ENCODE measurements around the gene SMO.

DNA sequence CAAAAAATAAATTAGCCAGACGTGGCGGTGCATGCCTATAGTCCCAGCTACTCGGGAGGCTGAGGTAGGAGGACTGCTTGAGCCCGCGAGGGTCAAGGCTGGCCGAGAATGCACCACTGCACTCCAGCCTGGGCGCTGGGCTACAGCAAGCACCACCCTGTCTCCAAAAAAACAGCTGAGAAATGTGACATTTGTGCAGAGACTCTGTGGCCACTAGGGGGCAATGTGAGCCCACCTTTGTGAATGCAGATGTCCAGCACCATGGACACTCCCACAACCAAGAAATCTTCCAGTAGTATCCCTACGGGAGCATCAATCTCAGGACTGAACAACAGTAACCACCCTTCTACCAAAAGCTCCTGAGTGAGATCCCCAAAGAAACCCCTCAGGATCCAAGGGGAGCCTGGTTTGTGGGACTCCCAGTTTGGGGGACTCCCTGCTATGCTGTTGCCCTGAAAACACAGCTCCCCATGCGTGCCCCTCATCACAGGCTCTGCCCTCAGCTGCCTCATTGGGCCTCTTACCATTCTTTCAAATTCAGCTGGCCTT is 30.2 kb downstream of the SMO start:
- TF ChIP-seq, protein P1, sequence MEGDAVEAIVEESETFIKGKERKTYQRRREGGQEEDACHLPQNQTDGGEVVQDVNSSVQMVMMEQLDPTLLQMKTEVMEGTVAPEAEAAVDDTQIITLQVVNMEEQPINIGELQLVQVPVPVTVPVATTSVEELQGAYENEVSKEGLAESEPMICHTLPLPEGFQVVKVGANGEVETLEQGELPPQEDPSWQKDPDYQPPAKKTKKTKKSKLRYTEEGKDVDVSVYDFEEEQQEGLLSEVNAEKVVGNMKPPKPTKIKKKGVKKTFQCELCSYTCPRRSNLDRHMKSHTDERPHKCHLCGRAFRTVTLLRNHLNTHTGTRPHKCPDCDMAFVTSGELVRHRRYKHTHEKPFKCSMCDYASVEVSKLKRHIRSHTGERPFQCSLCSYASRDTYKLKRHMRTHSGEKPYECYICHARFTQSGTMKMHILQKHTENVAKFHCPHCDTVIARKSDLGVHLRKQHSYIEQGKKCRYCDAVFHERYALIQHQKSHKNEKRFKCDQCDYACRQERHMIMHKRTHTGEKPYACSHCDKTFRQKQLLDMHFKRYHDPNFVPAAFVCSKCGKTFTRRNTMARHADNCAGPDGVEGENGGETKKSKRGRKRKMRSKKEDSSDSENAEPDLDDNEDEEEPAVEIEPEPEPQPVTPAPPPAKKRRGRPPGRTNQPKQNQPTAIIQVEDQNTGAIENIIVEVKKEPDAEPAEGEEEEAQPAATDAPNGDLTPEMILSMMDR (IDR thresholded peaks at IDR 0.05; ENCODE audit: poor library complexity) = peak; percentile 93
- no peak for TF ChIP-seq EZH2phosphoT487 (IDR thresholded peaks at IDR 0.05; ENCODE audit: low read depth, severe bottlenecking, unreplicated experiment)
- no peak for TF ChIP-seq EZH2 (IDR thresholded peaks at IDR 0.05; ENCODE audit: borderline replicate concordance)

Data from hepatocyte (in vitro differentiated cells).